HCT116 (cell line): ENCODE results near the gene UCHL5. TPM values are rescaled to one million over a fixed set of nuclear protein-coding genes. Genes with fewer than 3 reads are reported as not detected.

Experiments
- ATAC-seq: fragments of 200-7000 bp; cut with Tn5 transposase; 2 replicates; pipeline ENCODE4 v1.9.1; 2020; ENCODE audit warnings: mild to moderate bottlenecking, moderate library complexity
- BruUV-seq: library from RNA; stranded (reverse); fragments of 400-500 nt; replicated peaks from 2 replicates; lab custom pipeline; 2021; lab: Mats Ljungman, UMichigan
- CTCF ChIA-PET: fragments of 300-600 bp; sonication (Branson Sonifier 250); formaldehyde crosslinking; loops from one replicate; lab custom pipeline; 2021; ENCODE audit warnings: antibody characterized with exemption; lab: Charles Lee
- POLR2A ChIA-PET: fragments of 300-600, 350-600 bp; sonication (Branson Sonifier 250); formaldehyde crosslinking; loops from one replicate; lab custom pipeline; 2021; ENCODE audit warnings: antibody characterized with exemption; lab: Charles Lee
- RAD21 ChIA-PET, 2 experiments: fragments of 300-600 bp; sonication (Branson Sonifier 250); formaldehyde crosslinking; loops; one replicate each; lab custom pipeline; 2023; ENCODE audit warnings: low total read pairs in 2 of 2; ENCODE audit not compliant: uncharacterized antibody in 2 of 2, unreplicated experiment in 2 of 2, low non-redundant PET in 1 of 2; lab: Charles Lee
- DNase-seq: peaks from one replicate; pipeline ENCODE4 v3.0.0-alpha.2; 2010; ENCODE audit warnings: low read depth, low spot score
- H2AFZ ChIP-seq: fragments of 200-600 bp; shearing (Covaris generic), sonication (generic); 2 replicates; pipeline ENCODE4 v1.6.1; 2017; ENCODE audit warnings: low read depth, mixed run types, mixed read lengths, antibody characterized with exemption, low read length; ENCODE audit not compliant: poor library complexity, severe bottlenecking
- H3K27ac ChIP-seq: 2 replicates; pipeline ENCODE4 v1.5.1; 2012; ENCODE audit warnings: low read depth, low read length
- H3K27me3 ChIP-seq: fragments of 200-600 bp; sonication (generic); 2 replicates; pipeline ENCODE4 v1.6.1; 2016; ENCODE audit warnings: mixed run types, low read length, mixed read lengths; ENCODE audit not compliant: insufficient read depth
- H3K36me3 ChIP-seq, 2 experiments: fragments of 200-500 bp in 1 of 2; fragments of 200-600 bp in 1 of 2; sonication (Bioruptor generic) in 1 of 2; sonication (generic) in 1 of 2; 2 replicates each; pipeline versions ENCODE4 v1.5.1 to v1.6.1; 2014 to 2016; ENCODE audit warnings: low read length in 2 of 2, inconsistent platforms in 1 of 2, mixed read lengths in 1 of 2, mixed run types in 1 of 2; ENCODE audit not compliant: insufficient read depth in 2 of 2, control insufficient read depth in 1 of 2
- H3K4me1 ChIP-seq, 2 experiments: fragments of 200-600 bp in 1 of 2; sonication (generic) in 1 of 2; 2 replicates each; pipeline versions ENCODE4 v1.5.1 to v1.6.1; 2012 to 2017; ENCODE audit warnings: low read length in 2 of 2, inconsistent platforms in 1 of 2, mild to moderate bottlenecking in 1 of 2, mixed read lengths in 1 of 2, mixed run types in 1 of 2, moderate library complexity in 1 of 2; ENCODE audit not compliant: insufficient read depth in 2 of 2, control insufficient read depth in 1 of 2
- H3K4me2 ChIP-seq: fragments of 200-600 bp; sonication (generic); 2 replicates; pipeline ENCODE4 v1.6.1; 2017; ENCODE audit warnings: mixed run types, low read length, mixed read lengths
- H3K4me3 ChIP-seq, 2 experiments: fragments of 200-600 bp in 1 of 2; sonication (generic) in 1 of 2; replicated peaks in 1 of 2; 2 replicates each; pipeline ENCODE4 v1.5.1; 2011 to 2016; ENCODE audit warnings: low read length in 2 of 2, control low read depth in 1 of 2, low read depth in 1 of 2, mild to moderate bottlenecking in 1 of 2, mixed read lengths in 1 of 2, mixed run types in 1 of 2
- H3K79me2 ChIP-seq: fragments of 200-600 bp; sonication (generic); 2 replicates; pipeline ENCODE4 v1.6.1; 2017; ENCODE audit warnings: mild to moderate bottlenecking, mixed run types, low read length, moderate library complexity, mixed read lengths; ENCODE audit not compliant: insufficient read depth
- H3K9ac ChIP-seq: fragments of 200-600 bp; sonication (generic); 2 replicates; pipeline ENCODE4 v1.6.1; 2016; ENCODE audit warnings: low read length, mixed read lengths
- H3K9me2 ChIP-seq: fragments of 200-600 bp; sonication (generic), shearing (Covaris generic); 2 replicates; pipeline ENCODE4 v1.6.1; 2017; ENCODE audit warnings: mixed run types, mild to moderate bottlenecking, moderate library complexity; ENCODE audit not compliant: insufficient read depth
- H3K9me3 ChIP-seq, 2 experiments: fragments of 200-500 bp in 1 of 2; fragments of 200-600 bp in 1 of 2; sonication (Bioruptor generic) in 1 of 2; sonication (generic) in 1 of 2; 2 replicates each; pipeline ENCODE4 v1.6.1; 2014 to 2017; ENCODE audit warnings: low read length in 2 of 2, mixed read lengths in 2 of 2, inconsistent platforms in 1 of 2, low read depth in 1 of 2, mild to moderate bottlenecking in 1 of 2, mixed run types in 1 of 2, moderate library complexity in 1 of 2; ENCODE audit not compliant: control insufficient read depth in 1 of 2, insufficient read depth in 1 of 2
- H4K20me1 ChIP-seq: fragments of 200-600 bp; sonication (generic), shearing (Covaris generic); 2 replicates; pipeline ENCODE4 v1.6.1; 2017; ENCODE audit warnings: mixed run types, mild to moderate bottlenecking, moderate library complexity; ENCODE audit not compliant: insufficient read depth
- ATF3 ChIP-seq: IDR thresholded peaks from 2 replicates; pipeline ENCODE4 v1.6.1; 2012
- CBX3 ChIP-seq: IDR thresholded peaks from 2 replicates; pipeline ENCODE4 v1.6.1; 2012; ENCODE audit warnings: low read depth
- CTCF ChIP-seq, 3 experiments: fragments of 200-600 bp in 1 of 3; sonication (generic) in 1 of 3; IDR thresholded peaks in 2 of 3; conservative IDR thresholded peaks in 1 of 3; 2 replicates each; pipeline ENCODE4 v1.5.1; 2012 to 2017; ENCODE audit warnings: low read depth in 2 of 3, low read length in 2 of 3, antibody characterized with exemption in 1 of 3, borderline replicate concordance in 1 of 3, control low read depth in 1 of 3, mild to moderate bottlenecking in 1 of 3, mixed read lengths in 1 of 3, mixed run types in 1 of 3, moderate library complexity in 1 of 3; ENCODE audit not compliant: insufficient read depth in 1 of 3
- EGR1 ChIP-seq: IDR thresholded peaks from 2 replicates; pipeline ENCODE4 v1.6.1; 2012; ENCODE audit warnings: low read depth
- FOSL1 ChIP-seq: IDR thresholded peaks from 2 replicates; pipeline ENCODE4 v1.6.1; 2012; ENCODE audit warnings: low read depth
- JUND ChIP-seq: IDR thresholded peaks from 2 replicates; pipeline ENCODE4 v1.6.1; 2012
- RAD21 ChIP-seq: IDR thresholded peaks from 2 replicates; pipeline ENCODE4 v1.6.1; 2012; ENCODE audit warnings: low read depth, mild to moderate bottlenecking
- intact Hi-C: fragments of 100-400 bp; cut with micrococcal nuclease; formaldehyde crosslinking; loops from 2 replicates; pipeline ENCODE4 v1.10.0; 2022
- total RNA-seq: library from RNA; stranded (reverse); gene quantifications from one replicate; pipeline ENCODE4 v1.2.1, GENCODE V29; 2021; ENCODE audit not compliant: unreplicated experiment

UCHL5 gene
- total RNA-seq, 1 experiment from 2014 or later: 75.8 TPM

- ChIA-PET POLR2A (interaction anchor here (1.0 kb wide), 2 partner anchors 11 kb away, joined by 3 to 5 read pairs; partner anchors contain the start of genes RO60 and UCHL5), RAD21 (no interaction called here), CTCF (interaction anchor here (1.0 to 1.4 kb wide), 3 partner anchors 11 to 593 kb away, joined by 3 to 4 read pairs (median 3); partner anchors contain the start of gene UCHL5)
- no peaks in the 10 kb centered on the region for H3K27me3 ChIP-seq
- H3K36me3 ChIP-seq: peaks cover 2 to 4% of the 10 kb centered on the region in 2 experiments; a peak in 2 of 4 replicates
- H3K9me3 ChIP-seq: no peaks in the 10 kb centered on the region
- DNase-seq (no peak), ATAC-seq (no peak)
- no peak overlapping the region for H3K27ac ChIP-seq
- no peak overlapping the region for H3K9ac ChIP-seq
- H3K4me1 ChIP-seq: 0 out of 4 replicates have a peak, but pooled peaks cover 0 to 3% of the 10 kb centered on the region in 2 experiments
- H3K79me2 ChIP-seq: peaks cover 81% of the 10 kb centered on the region
- intact Hi-C loops: no loop called here
- no TSS peak for BruUV-seq
- no peak overlapping the region for H2AFZ ChIP-seq
- H4K20me1 ChIP-seq: no peaks in the 10 kb centered on the region; the same call in 1 of the 2 replicates
- no peaks in the 10 kb centered on the region for H3K9me2 ChIP-seq
- no peak for TF ChIP-seq ATF3
- no peak for TF ChIP-seq EGR1
- no peak for TF ChIP-seq FOSL1
- no peak for TF ChIP-seq RAD21
- no peak overlapping the region for H3K4me3 ChIP-seq
- H3K4me2 ChIP-seq: no peak overlapping the region
These were observed 11.2 kb upstream of the UCHL5 start for GRCh38 chr1:193070386-193070753.

GRCh38 chr1:193069748-193070385 lies 10.7 kb upstream of the UCHL5 start:
- ATAC-seq (peak; percentile 91), DNase-seq (no peak)
- no TSS peak for BruUV-seq
- Histone ChIP-seq H3K4me1 (0 out of 4 replicates have a peak, but pooled peaks cover 0 to 3% of the 10 kb centered on the region in 2 experiments), H4K20me1 (no peaks in the 10 kb centered on the region; the same call in 1 of the 2 replicates), H3K4me3 (no peak overlapping the region), H3K79me2 (peaks cover 82% of the 10 kb centered on the region), H3K27me3 (no peaks in the 10 kb centered on the region), H3K9me2 (no peaks in the 10 kb centered on the region), H3K9me3 (no peaks in the 10 kb centered on the region), H3K9ac (no peak overlapping the region), H3K4me2 (no peak overlapping the region), H3K36me3 (peaks cover 2 to 4% of the 10 kb centered on the region in 2 experiments; a peak in 2 of 4 replicates), H2AFZ (no peak overlapping the region), H3K27ac (no peak overlapping the region)
- RAD21 ChIA-PET: no interaction called here
- TF ChIP-seq CBX3: no peak
- TF ChIP-seq FOSL1: no peak
- no peak for TF ChIP-seq JUND
- TF ChIP-seq CTCF (IDR thresholded peaks at IDR 0.05 in 2 of 3, conservative IDR thresholded peaks at IDR 0.05 in 1 of 3; ENCODE audit: borderline replicate concordance in 1 of 3, insufficient read depth in 1 of 3, low read depth in 2 of 3, low read length in 2 of 3): peak; percentile 30 to 79 (median 69); a peak in 5 of 6 replicates
- peak; percentile 45; the same call in 1 of the 2 replicates for TF ChIP-seq RAD21
- intact Hi-C loops: no loop called here
- POLR2A ChIA-PET: interaction anchor here (1.0 kb wide), 1 partner anchor 11 kb away, joined by 5 read pairs; the partner anchor contains the start of genes RO60 and UCHL5
- CTCF ChIA-PET: interaction anchor here (0.6 to 1.4 kb wide), 4 partner anchors 11 to 592 kb away, joined by 3 to 4 read pairs (median 3); partner anchors contain the start of gene UCHL5
